ENCODE data around the gene RAB7B. TPM values are rescaled to one million over a fixed set of nuclear protein-coding genes. Genes with fewer than 3 reads are reported as not detected.

Gene RAB7B
- total RNA-seq, 2 experiments from 2014 or later: not detected

- no peaks in the 10 kb centered on the region for H3K9me3 Mint-ChIP-seq
- no peak overlapping the region for H3K27ac Mint-ChIP-seq
- ChIA-PET POLR2A (no interaction called here), CTCF (interaction anchor here (1.0 kb wide), 1 partner anchor 45 kb away, joined by 4 read pairs; no protein-coding TSS in a partner anchor)
- H3K4me3 Mint-ChIP-seq: no peak overlapping the region
- no peaks in the 10 kb centered on the region for H3K4me1 Mint-ChIP-seq
- no peaks in the 10 kb centered on the region for H3K36me3 Mint-ChIP-seq (ENCODE audit: low read depth)
- peaks cover 21% of the 10 kb centered on the region for H3K27me3 Mint-ChIP-seq
- no peak for DNase-seq
These were observed 70.4 kb downstream of the RAB7B start for GRCh38 chr1:205932776-205933175.

GRCh38 chr1:205930799-205931281 lies 72.4 kb downstream of the RAB7B start:
- no peak for DNase-seq
- ChIA-PET CTCF (no interaction called here), POLR2A (no interaction called here)
- Mint-ChIP-seq H3K27ac (no peak overlapping the region), H3K9me3 (no peaks in the 10 kb centered on the region), H3K4me1 (no peaks in the 10 kb centered on the region), H3K27me3 (peaks cover 10% of the 10 kb centered on the region), H3K4me3 (no peak overlapping the region), H3K36me3 (ENCODE audit: low read depth) (no peaks in the 10 kb centered on the region)

- H3K4me1 Mint-ChIP-seq: no peaks in the 10 kb centered on the region
- no peak overlapping the region for H3K27ac Mint-ChIP-seq
- H3K36me3 Mint-ChIP-seq (ENCODE audit: low read depth): no peaks in the 10 kb centered on the region
- no peak overlapping the region for H3K4me3 Mint-ChIP-seq
- ChIA-PET CTCF (interaction anchor here (2.1 kb wide), 1 partner anchor 272 kb away, joined by 5 read pairs; no protein-coding TSS in a partner anchor), POLR2A (no interaction called here)
- peaks cover 10% of the 10 kb centered on the region for H3K27me3 Mint-ChIP-seq
- H3K9me3 Mint-ChIP-seq: no peaks in the 10 kb centered on the region
- no peak for DNase-seq
These were observed 73.0 kb downstream of the RAB7B start for GRCh38 chr1:205930195-205930577.

GRCh38 chr1:205929496-205930194 lies 73.5 kb downstream of the RAB7B start:
- Mint-ChIP-seq H3K27ac (no peak overlapping the region), H3K4me1 (no peaks in the 10 kb centered on the region), H3K4me3 (no peak overlapping the region), H3K36me3 (ENCODE audit: low read depth) (no peaks in the 10 kb centered on the region), H3K27me3 (peaks cover 10% of the 10 kb centered on the region), H3K9me3 (no peaks in the 10 kb centered on the region)
- CTCF ChIA-PET: interaction anchor here (0.9 to 2.1 kb wide), 3 partner anchors 11 to 271 kb away, joined by 4 to 5 read pairs (median 5); no protein-coding TSS in a partner anchor
- POLR2A ChIA-PET: no interaction called here
- DNase-seq: no peak

- no peak overlapping the region for H3K4me3 Mint-ChIP-seq
- POLR2A ChIA-PET: no interaction called here
- no peaks in the 10 kb centered on the region for H3K4me1 Mint-ChIP-seq
- no peak for DNase-seq
- H3K27ac Mint-ChIP-seq: no peak overlapping the region
- no peaks in the 10 kb centered on the region for H3K9me3 Mint-ChIP-seq
- H3K27me3 Mint-ChIP-seq: peaks cover 8% of the 10 kb centered on the region
- CTCF ChIA-PET: interaction anchor here (1.0 to 2.1 kb wide), 2 partner anchors 49 to 270 kb away, joined by 5 read pairs; no protein-coding TSS in a partner anchor
- H3K36me3 Mint-ChIP-seq (ENCODE audit: low read depth): no peaks in the 10 kb centered on the region
These were observed 74.9 kb downstream of the RAB7B start for GRCh38 chr1:205928317-205928716.

- CTCF ChIA-PET: no interaction called here
- Mint-ChIP-seq H3K27me3 (peaks cover 5% of the 10 kb centered on the region), H3K9me3 (no peaks in the 10 kb centered on the region), H3K36me3 (ENCODE audit: low read depth) (no peaks in the 10 kb centered on the region), H3K27ac (no peak overlapping the region), H3K4me1 (no peaks in the 10 kb centered on the region), H3K4me3 (no peak overlapping the region)
- POLR2A ChIA-PET: no interaction called here
- no peak for DNase-seq
These were observed 75.5 kb downstream of the RAB7B start for GRCh38 chr1:205927676-205928075.

GRCh38 chr1:205927247-205927646 lies 75.9 kb downstream of the RAB7B start:
- CTCF ChIA-PET: no interaction called here
- H3K9me3 Mint-ChIP-seq: no peaks in the 10 kb centered on the region
- no peak overlapping the region for H3K4me3 Mint-ChIP-seq
- no peak overlapping the region for H3K27ac Mint-ChIP-seq
- H3K4me1 Mint-ChIP-seq: no peaks in the 10 kb centered on the region
- DNase-seq: no peak
- H3K36me3 Mint-ChIP-seq (ENCODE audit: low read depth): no peaks in the 10 kb centered on the region
- H3K27me3 Mint-ChIP-seq: peaks cover 3% of the 10 kb centered on the region
- POLR2A ChIA-PET: no interaction called here

Other genes starting within 250 kb of the RAB7B start
- gene RAB29, start 227.9 kb downstream of the RAB7B start, total RNA-seq: 10 to 100 TPM; 51.7 to 54.6 TPM
- 10 to 100 TPM; 10.8 to 12.2 TPM for gene SLC41A1, start 190.2 kb downstream of the RAB7B start, total RNA-seq
- 1 to 10 TPM in 1 of 2 experiments, under 1 TPM in 1; 0.94 to 1.0 TPM for gene PM20D1, start 153.3 kb downstream of the RAB7B start, total RNA-seq
- not detected for gene SLC26A9, start 59.9 kb downstream of the RAB7B start, total RNA-seq
- gene CTSE, start 20.5 kb upstream of the RAB7B start, total RNA-seq: not detected
- gene RHEX, start 49.8 kb upstream of the RAB7B start, total RNA-seq: not detected
- not detected for gene AVPR1B, start 114.0 kb upstream of the RAB7B start, total RNA-seq
- gene FAM72A, start 199.4 kb upstream of the RAB7B start, total RNA-seq: 10 to 100 TPM; 29.6 to 34.3 TPM
- gene SRGAP2, start 200.1 kb upstream of the RAB7B start, total RNA-seq: 10 to 100 TPM; 80.9 to 92.4 TPM